Parathyroid adenoma (tissue), 2 donors: ENCODE measurements around the gene C3orf33.

Experiments used
- H2AFZ ChIP-seq: fragments of 300-600 bp; sonication (generic); one replicate; pipeline ENCODE4 v1.7.0; 2017; ENCODE audit warnings: antibody characterized with exemption, mild to moderate bottlenecking
- H3K27ac ChIP-seq: fragments of 300-600 bp; sonication (generic); one replicate; pipeline ENCODE4 v1.7.0; 2017
- H3K27me3 ChIP-seq: fragments of 300-600 bp; sonication (generic); one replicate; pipeline ENCODE4 v1.7.0; 2017; ENCODE audit warnings: low read length; ENCODE audit not compliant: control insufficient read depth, insufficient read depth
- H3K36me3 ChIP-seq: fragments of 300-600 bp; sonication (generic); one replicate; pipeline ENCODE4 v1.7.0; 2017; ENCODE audit warnings: low read length; ENCODE audit not compliant: control insufficient read depth, insufficient read depth
- H3K4me1 ChIP-seq: fragments of 300-600 bp; sonication (generic); one replicate; pipeline ENCODE4 v1.7.0; 2017; ENCODE audit warnings: control low read depth
- H3K4me2 ChIP-seq: fragments of 300-600 bp; sonication (generic); one replicate; pipeline ENCODE4 v1.7.0; 2017; ENCODE audit warnings: low read length
- H3K4me3 ChIP-seq: fragments of 300-600 bp; sonication (generic); one replicate; pipeline ENCODE4 v1.7.0; 2017; ENCODE audit warnings: low read depth, low read length
- H3K79me2 ChIP-seq: fragments of 300-600 bp; sonication (generic); one replicate; pipeline ENCODE4 v1.7.0; 2017; ENCODE audit warnings: control low read depth
- H3K9ac ChIP-seq: fragments of 300-600 bp; sonication (generic); one replicate; pipeline ENCODE4 v1.7.0; 2017; ENCODE audit warnings: mild to moderate bottlenecking
- H3K9me3 ChIP-seq: fragments of 300-600 bp; sonication (generic); one replicate; pipeline ENCODE4 v1.7.0; 2017; ENCODE audit warnings: low read length; ENCODE audit not compliant: control insufficient read depth
- TF ChIP-seq, protein P1 (sequence below): fragments of 300-600 bp; sonication (generic); IDR thresholded peaks from one replicate; pipeline ENCODE4 v1.7.0; 2017; ENCODE audit warnings: antibody characterized with exemption, mild to moderate bottlenecking
- donor health status: primary hyperparathyroidism.

The C3orf33 gene

DNA sequence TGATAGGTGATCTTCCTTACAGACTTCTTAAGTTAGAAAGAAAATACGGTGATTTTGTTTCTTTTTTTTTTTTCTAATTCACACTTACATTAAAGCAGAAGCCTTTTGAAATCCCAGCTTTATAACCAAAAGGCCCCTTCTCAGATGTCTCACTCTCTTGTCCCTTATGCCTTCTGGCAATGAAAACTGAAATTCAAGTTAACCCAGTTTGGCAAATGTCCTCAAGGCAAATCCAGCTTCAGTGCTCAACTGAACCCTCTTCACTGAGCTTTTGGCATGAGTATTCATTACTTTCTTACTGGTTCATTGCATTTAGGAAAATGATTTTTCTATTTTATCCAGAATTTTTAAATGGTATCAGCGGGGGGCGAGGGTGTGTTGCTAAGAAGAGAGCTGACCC lies 78.2 kb downstream of the C3orf33 start:
- Histone ChIP-seq H3K4me2 (no peak overlapping the region), H3K9ac (no peak overlapping the region), H3K79me2 (no peaks in the 10 kb centered on the region), H3K4me3 (no peak overlapping the region), H3K9me3 (no peaks in the 10 kb centered on the region), H3K4me1 (no peaks in the 10 kb centered on the region), H3K27ac (no peak overlapping the region), H3K27me3 (no peaks in the 10 kb centered on the region), H3K36me3 (no peaks in the 10 kb centered on the region), H2AFZ (no peak overlapping the region)
- TF ChIP-seq, protein P1, sequence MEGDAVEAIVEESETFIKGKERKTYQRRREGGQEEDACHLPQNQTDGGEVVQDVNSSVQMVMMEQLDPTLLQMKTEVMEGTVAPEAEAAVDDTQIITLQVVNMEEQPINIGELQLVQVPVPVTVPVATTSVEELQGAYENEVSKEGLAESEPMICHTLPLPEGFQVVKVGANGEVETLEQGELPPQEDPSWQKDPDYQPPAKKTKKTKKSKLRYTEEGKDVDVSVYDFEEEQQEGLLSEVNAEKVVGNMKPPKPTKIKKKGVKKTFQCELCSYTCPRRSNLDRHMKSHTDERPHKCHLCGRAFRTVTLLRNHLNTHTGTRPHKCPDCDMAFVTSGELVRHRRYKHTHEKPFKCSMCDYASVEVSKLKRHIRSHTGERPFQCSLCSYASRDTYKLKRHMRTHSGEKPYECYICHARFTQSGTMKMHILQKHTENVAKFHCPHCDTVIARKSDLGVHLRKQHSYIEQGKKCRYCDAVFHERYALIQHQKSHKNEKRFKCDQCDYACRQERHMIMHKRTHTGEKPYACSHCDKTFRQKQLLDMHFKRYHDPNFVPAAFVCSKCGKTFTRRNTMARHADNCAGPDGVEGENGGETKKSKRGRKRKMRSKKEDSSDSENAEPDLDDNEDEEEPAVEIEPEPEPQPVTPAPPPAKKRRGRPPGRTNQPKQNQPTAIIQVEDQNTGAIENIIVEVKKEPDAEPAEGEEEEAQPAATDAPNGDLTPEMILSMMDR, result no peak

DNA sequence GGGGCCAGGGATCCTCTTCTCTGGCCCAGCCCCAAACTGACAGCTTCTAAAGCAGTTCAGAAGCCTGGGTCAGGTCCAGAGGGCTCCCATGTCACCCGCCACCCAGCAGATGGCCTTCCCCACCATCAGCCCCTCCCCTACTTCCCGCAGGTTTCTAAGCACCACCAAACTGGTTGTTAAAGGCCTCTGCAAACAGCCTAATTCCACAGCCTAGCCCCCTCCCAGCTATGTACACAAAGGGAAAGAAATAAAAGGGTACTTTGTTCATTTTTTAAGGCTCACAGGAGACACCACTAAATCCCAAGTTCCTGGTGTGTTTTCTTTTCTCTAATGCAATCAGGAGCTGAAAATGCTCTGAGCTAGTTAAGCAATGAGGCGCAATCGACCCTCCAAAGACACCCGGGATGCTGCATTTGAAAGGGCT lies 91.8 kb downstream of the C3orf33 start:
- TF ChIP-seq, protein P1, result no peak
- Histone ChIP-seq H3K9ac (no peak overlapping the region), H3K79me2 (no peaks in the 10 kb centered on the region), H3K4me2 (no peak overlapping the region), H3K4me3 (no peak overlapping the region), H3K9me3 (no peaks in the 10 kb centered on the region), H3K4me1 (no peaks in the 10 kb centered on the region), H2AFZ (no peak overlapping the region), H3K27me3 (no peaks in the 10 kb centered on the region), H3K27ac (no peak overlapping the region), H3K36me3 (no peaks in the 10 kb centered on the region)
